ENCODE data around the gene GP5. TPM values are rescaled to one million over a fixed set of nuclear protein-coding genes. Genes with fewer than 3 reads are reported as not detected.

The GP5 gene
- total RNA-seq, 1 experiment from 2014 or later: 0.21 TPM

DNA sequence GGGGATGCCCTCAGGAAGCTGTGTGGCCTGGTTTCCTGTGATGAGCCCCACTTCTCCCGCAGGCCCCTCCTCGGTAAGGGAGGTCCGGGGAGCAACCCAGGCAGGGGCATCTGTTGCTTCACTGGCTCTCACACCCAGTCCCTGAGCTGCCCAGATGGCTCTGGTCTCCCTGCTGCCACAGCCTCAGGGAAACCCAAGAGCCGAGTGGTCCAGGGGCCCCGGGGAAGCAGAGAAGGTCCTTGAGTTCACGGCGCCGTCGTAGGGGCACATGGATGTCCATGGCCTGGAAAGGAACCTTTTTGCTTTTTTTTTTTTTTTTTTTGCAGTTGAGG lies 16.2 kb downstream of the GP5 start:
- Mint-ChIP-seq H3K27me3 (ENCODE audit: unreplicated experiment) (peaks cover 100% of the 10 kb centered on the region), H3K9me3 (ENCODE audit: low read depth, unreplicated experiment) (no peaks in the 10 kb centered on the region), H3K36me3 (ENCODE audit: insufficient read depth, unreplicated experiment) (no peaks in the 10 kb centered on the region), H3K27ac (ENCODE audit: unreplicated experiment) (no peak overlapping the region), H3K4me1 (ENCODE audit: low read depth, unreplicated experiment) (no peaks in the 10 kb centered on the region), H3K4me3 (ENCODE audit: low read depth, unreplicated experiment) (no peak overlapping the region)
- no peak for DNase-seq
- TF ChIP-seq, protein P1, sequence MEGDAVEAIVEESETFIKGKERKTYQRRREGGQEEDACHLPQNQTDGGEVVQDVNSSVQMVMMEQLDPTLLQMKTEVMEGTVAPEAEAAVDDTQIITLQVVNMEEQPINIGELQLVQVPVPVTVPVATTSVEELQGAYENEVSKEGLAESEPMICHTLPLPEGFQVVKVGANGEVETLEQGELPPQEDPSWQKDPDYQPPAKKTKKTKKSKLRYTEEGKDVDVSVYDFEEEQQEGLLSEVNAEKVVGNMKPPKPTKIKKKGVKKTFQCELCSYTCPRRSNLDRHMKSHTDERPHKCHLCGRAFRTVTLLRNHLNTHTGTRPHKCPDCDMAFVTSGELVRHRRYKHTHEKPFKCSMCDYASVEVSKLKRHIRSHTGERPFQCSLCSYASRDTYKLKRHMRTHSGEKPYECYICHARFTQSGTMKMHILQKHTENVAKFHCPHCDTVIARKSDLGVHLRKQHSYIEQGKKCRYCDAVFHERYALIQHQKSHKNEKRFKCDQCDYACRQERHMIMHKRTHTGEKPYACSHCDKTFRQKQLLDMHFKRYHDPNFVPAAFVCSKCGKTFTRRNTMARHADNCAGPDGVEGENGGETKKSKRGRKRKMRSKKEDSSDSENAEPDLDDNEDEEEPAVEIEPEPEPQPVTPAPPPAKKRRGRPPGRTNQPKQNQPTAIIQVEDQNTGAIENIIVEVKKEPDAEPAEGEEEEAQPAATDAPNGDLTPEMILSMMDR (IDR thresholded peaks at IDR 0.05; ENCODE audit: unreplicated experiment): no peak
- BruUV-seq (replicated peaks): no TSS peak
- CTCF ChIA-PET: interaction anchor here (1.0 kb wide), 1 partner anchor 15 kb away, joined by 6 read pairs; no protein-coding TSS in a partner anchor
- intact Hi-C loops (cut with micrococcal nuclease; ENCODE audit: unreplicated experiment): no loop called here

DNA sequence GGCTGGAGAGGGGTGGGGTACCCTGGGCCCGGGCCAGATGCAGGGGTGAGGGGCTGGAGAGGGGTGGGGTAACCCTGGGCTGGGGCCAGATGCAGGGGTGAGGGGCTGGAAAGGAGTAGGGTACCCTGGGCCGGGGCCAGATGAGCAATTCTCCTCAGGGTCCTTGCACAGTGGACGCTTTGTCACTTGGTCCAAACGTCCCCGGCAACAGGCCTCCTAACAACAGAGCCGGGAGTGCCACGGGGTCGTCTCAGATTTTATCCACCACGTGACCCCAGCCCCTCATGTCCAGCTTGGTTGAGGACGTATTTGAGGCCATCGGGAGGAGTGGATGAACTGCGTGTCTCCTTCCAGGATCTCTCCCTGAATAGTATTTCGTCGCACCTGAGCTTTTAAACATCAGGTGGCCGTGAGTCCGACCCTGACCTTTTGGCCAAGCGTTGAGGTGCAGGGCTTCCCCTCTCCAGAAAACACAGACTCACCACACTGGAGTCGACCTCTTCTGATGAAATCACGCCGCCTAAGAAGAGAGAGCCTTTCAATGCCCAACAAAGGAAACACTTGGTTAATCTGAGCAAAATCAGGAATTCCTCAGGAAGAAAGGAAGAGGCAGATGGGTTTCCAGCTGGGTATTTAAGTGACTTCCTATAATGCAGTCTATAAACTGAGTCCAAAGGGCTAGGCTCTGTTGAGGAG lies 16.7 kb downstream of the GP5 start:
- CTCF ChIA-PET: no interaction called here
- Mint-ChIP-seq H3K27ac (ENCODE audit: unreplicated experiment) (no peak overlapping the region), H3K36me3 (ENCODE audit: insufficient read depth, unreplicated experiment) (no peaks in the 10 kb centered on the region), H3K9me3 (ENCODE audit: low read depth, unreplicated experiment) (no peaks in the 10 kb centered on the region), H3K4me1 (ENCODE audit: low read depth, unreplicated experiment) (no peaks in the 10 kb centered on the region), H3K4me3 (ENCODE audit: low read depth, unreplicated experiment) (no peak overlapping the region), H3K27me3 (ENCODE audit: unreplicated experiment) (peaks cover 100% of the 10 kb centered on the region)
- intact Hi-C loops (cut with micrococcal nuclease; ENCODE audit: unreplicated experiment): no loop called here
- no TSS peak for BruUV-seq (replicated peaks)
- TF ChIP-seq, protein P1 (IDR thresholded peaks at IDR 0.05; ENCODE audit: unreplicated experiment): no peak
- DNase-seq: no peak

DNA sequence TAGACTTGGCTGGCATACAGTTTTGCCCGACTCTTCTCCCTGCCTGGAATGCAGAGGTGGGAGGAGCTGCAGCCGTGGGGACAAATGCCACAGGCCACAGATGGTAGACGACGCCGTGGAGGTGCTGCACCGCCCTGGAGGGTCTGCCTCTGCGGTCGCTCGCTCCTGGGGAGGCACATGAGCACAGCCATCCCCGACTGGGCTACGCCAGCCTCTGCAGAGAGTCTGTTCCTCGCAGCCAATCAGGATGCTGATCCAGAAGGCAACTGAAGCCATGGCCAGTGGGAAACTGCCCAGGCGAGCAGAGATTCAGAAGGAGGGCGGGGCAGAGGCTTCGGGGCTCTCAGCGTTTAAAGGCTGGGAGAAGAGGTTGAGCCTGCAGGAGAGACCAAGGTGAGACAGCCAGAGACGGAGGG lies 17.6 kb downstream of the GP5 start:
- no TSS peak for BruUV-seq (replicated peaks)

DNA sequence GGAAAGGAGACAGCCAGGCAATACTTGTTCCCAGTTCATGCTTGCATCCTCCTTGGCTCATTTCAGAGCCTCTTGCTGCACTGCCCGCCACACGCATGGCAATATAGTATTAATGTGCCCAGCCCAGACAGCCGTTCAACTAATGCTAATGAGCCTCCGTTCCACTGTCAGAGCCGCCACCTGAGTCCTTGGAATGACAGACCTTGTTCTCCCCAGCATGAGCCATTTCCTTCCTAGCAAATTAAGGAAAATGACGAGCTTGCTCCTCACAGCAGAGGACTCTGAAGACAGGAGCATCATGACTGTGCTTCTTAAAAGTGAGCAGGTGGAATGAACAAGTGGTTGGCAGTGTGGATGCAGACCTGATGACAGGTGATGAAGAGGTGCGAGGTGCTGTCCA lies 18.7 kb downstream of the GP5 start:
- CTCF ChIA-PET: no interaction called here
- intact Hi-C loops (cut with micrococcal nuclease; ENCODE audit: unreplicated experiment): no loop called here
- TF ChIP-seq, protein P1 (IDR thresholded peaks at IDR 0.05; ENCODE audit: unreplicated experiment): no peak
- Mint-ChIP-seq H3K36me3 (ENCODE audit: insufficient read depth, unreplicated experiment) (no peaks in the 10 kb centered on the region), H3K27me3 (ENCODE audit: unreplicated experiment) (peaks cover 100% of the 10 kb centered on the region), H3K27ac (ENCODE audit: unreplicated experiment) (no peak overlapping the region), H3K4me3 (ENCODE audit: low read depth, unreplicated experiment) (no peak overlapping the region), H3K9me3 (ENCODE audit: low read depth, unreplicated experiment) (no peaks in the 10 kb centered on the region), H3K4me1 (ENCODE audit: low read depth, unreplicated experiment) (no peaks in the 10 kb centered on the region)
- DNase-seq: no peak
- BruUV-seq (replicated peaks): no TSS peak

More for the DNA sequence above, 17.6 kb downstream of the GP5 start:
- CTCF ChIA-PET: interaction anchor here (1.0 kb wide), 1 partner anchor 36 kb away, joined by 3 read pairs; no protein-coding TSS in a partner anchor
- Mint-ChIP-seq H3K36me3 (ENCODE audit: insufficient read depth, unreplicated experiment) (no peaks in the 10 kb centered on the region), H3K4me3 (ENCODE audit: low read depth, unreplicated experiment) (peak overlapping the region; percentile 36), H3K4me1 (ENCODE audit: low read depth, unreplicated experiment) (no peaks in the 10 kb centered on the region), H3K27ac (ENCODE audit: unreplicated experiment) (no peak overlapping the region), H3K9me3 (ENCODE audit: low read depth, unreplicated experiment) (no peaks in the 10 kb centered on the region), H3K27me3 (ENCODE audit: unreplicated experiment) (peaks cover 100% of the 10 kb centered on the region)
- peak; percentile 26 for DNase-seq
- TF ChIP-seq, protein P1 (IDR thresholded peaks at IDR 0.05; ENCODE audit: unreplicated experiment): no peak
- intact Hi-C loops (cut with micrococcal nuclease; ENCODE audit: unreplicated experiment): no loop called here

All from Calu3 (cell line).